ENCODE measurements around the gene GALNT10. TPM values are rescaled to one million over a fixed set of nuclear protein-coding genes. Genes with fewer than 3 reads are reported as not detected.

Gene GALNT10, protein sequence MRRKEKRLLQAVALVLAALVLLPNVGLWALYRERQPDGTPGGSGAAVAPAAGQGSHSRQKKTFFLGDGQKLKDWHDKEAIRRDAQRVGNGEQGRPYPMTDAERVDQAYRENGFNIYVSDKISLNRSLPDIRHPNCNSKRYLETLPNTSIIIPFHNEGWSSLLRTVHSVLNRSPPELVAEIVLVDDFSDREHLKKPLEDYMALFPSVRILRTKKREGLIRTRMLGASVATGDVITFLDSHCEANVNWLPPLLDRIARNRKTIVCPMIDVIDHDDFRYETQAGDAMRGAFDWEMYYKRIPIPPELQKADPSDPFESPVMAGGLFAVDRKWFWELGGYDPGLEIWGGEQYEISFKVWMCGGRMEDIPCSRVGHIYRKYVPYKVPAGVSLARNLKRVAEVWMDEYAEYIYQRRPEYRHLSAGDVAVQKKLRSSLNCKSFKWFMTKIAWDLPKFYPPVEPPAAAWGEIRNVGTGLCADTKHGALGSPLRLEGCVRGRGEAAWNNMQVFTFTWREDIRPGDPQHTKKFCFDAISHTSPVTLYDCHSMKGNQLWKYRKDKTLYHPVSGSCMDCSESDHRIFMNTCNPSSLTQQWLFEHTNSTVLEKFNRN
- total RNA-seq (10 to 100 TPM in 7 of 10 donors, 1 to 10 TPM in 3; 8.9 to 19.0 (median 12.9) TPM), polyA plus RNA-seq (1 to 10 TPM; 3.1 to 5.1 TPM)
- long read RNA-seq, donor 1, full-length matches to known transcripts, result 4 of 15 reads
- long read RNA-seq, donor 1, partial matches to known transcripts, result 1 of 15 reads
- long read RNA-seq, donor 1, other reads (novel, unspliced or antisense), result 10 of 15 reads
- long read RNA-seq, donor 2, full-length matches to known transcripts, result 4 of 15 reads
- long read RNA-seq, donor 2, partial matches to known transcripts, result 2 of 15 reads
- long read RNA-seq, donor 2, other reads (novel, unspliced or antisense), result 9 of 15 reads
- long read RNA-seq, donor 3, partial matches to known transcripts, result 12 of 26 reads
- long read RNA-seq, donor 3, other reads (novel, unspliced or antisense), result 14 of 26 reads

GRCh38 chr5:154190595-154191304, at the start of gene GALNT10:
GALNT10 (plus strand) TSS chr5:154190733; CDS start chr5:154190867, 134 bp downstream.
- H3K27ac ChIP-seq, result peak within 1 kb of the TSS; percentile 83 to 92 (median 90)
- H3K4me1 ChIP-seq, result peaks cover 0 to 47% (median 38%) of the 10 kb centered on the region in 9 donors
- WGBS, 2 donors, result 1% methylated on average over 72 to 84 of the region's 84 CpGs
- peaks cover 0 to 12% (median 0%) of the 10 kb centered on the region in 7 donors for H3K27me3 ChIP-seq
- H3K4me3 ChIP-seq, result peak within 1 kb of the TSS; percentile 71 to 100 (median 95)
- H3K9me3 ChIP-seq, result no peaks in the 10 kb centered on the region
- DNase-seq (peak; percentile 55 to 76), ATAC-seq (peak; percentile 17 to 68 (median 48))
- intact Hi-C loops (cut with DNase I), result loop anchor here in 4 of 10 donors (2.0 to 10.0 kb wide), 4 partner anchors 114 to 217 kb away; no protein-coding TSS in a partner anchor
- TF ChIP-seq, protein P1, sequence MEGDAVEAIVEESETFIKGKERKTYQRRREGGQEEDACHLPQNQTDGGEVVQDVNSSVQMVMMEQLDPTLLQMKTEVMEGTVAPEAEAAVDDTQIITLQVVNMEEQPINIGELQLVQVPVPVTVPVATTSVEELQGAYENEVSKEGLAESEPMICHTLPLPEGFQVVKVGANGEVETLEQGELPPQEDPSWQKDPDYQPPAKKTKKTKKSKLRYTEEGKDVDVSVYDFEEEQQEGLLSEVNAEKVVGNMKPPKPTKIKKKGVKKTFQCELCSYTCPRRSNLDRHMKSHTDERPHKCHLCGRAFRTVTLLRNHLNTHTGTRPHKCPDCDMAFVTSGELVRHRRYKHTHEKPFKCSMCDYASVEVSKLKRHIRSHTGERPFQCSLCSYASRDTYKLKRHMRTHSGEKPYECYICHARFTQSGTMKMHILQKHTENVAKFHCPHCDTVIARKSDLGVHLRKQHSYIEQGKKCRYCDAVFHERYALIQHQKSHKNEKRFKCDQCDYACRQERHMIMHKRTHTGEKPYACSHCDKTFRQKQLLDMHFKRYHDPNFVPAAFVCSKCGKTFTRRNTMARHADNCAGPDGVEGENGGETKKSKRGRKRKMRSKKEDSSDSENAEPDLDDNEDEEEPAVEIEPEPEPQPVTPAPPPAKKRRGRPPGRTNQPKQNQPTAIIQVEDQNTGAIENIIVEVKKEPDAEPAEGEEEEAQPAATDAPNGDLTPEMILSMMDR (IDR thresholded peaks at IDR 0.05), result no peak
- H3K36me3 ChIP-seq, result peaks cover 0 to 13% (median 0%) of the 10 kb centered on the region in 9 donors

DNA sequence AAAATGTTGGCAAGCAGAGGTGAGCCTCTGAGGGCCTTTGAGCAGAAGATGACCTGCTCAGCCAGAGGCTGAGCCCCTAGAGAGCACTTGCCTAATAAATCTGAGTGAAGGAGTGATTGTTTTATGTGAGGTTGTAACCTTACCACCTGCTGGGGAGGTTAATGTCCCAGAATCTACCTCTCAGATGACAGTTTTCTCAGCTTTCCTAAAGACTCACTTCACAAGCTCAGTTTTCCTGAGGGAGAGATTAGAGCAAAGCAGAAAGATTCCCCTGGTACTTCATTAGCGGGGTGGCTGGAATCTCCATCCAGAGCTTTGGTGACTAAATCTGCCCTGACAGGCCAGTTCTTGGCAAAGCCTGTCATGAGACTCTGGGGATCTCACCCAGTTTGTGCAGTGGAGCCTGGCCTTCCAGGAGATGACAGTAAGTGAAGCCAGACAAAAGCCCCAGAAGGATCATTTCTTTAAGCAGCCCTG, 48.8 kb upstream of the GALNT10 start:
- TF ChIP-seq, protein P1 (IDR thresholded peaks at IDR 0.05), result no peak
- Histone ChIP-seq H3K27ac (peak overlapping the region in 5 of 10 donors; percentile 23 to 41 (median 26)), H3K27me3 (no peaks in the 10 kb centered on the region), H3K4me3 (no peak overlapping the region), H3K4me1 (peaks cover 6 to 85% (median 29%) of the 10 kb centered on the region in 9 donors), H3K9me3 (no peaks in the 10 kb centered on the region), H3K36me3 (no peaks in the 10 kb centered on the region)
- DNase-seq, result no peak
- intact Hi-C loops (cut with DNase I), result loop anchor here in 1 of 10 donors (10.0 kb wide), 1 partner anchor 57 kb away; no protein-coding TSS in a partner anchor
- peak in 1 of 8 donors; percentile 15 for ATAC-seq
- WGBS, 2 donors, result 46 to 62% methylated on average over 1 of the region's 1 CpG

GRCh38 chr5:154143211-154143641, 47.3 kb upstream of the GALNT10 start:
- TF ChIP-seq, protein P1 (IDR thresholded peaks at IDR 0.05), result no peak
- Histone ChIP-seq H3K27ac (peak overlapping the region in 2 of 10 donors; percentile 2 to 25), H3K27me3 (no peaks in the 10 kb centered on the region), H3K4me1 (peaks cover 6 to 88% (median 29%) of the 10 kb centered on the region in 9 donors), H3K4me3 (no peak overlapping the region), H3K9me3 (no peaks in the 10 kb centered on the region), H3K36me3 (no peaks in the 10 kb centered on the region)
- intact Hi-C loops (cut with DNase I), result loop anchor here in 1 of 10 donors (10.0 kb wide), 1 partner anchor 58 kb away; no protein-coding TSS in a partner anchor
- WGBS, 2 donors, result 74 to 75% methylated on average over 6 of the region's 6 CpGs
- DNase-seq (no peak), ATAC-seq (peak in 1 of 8 donors; percentile 18)

Measured in heart right ventricle (tissue), 16 donors.